HepG2 (cell line): ENCODE results near the gene FAM162B. TPM values are rescaled to one million over a fixed set of nuclear protein-coding genes. Genes with fewer than 3 reads are reported as not detected.

Source experiments
- BRCA1 ChIP-seq: sonication (generic); formaldehyde crosslinking; IDR thresholded peaks from 2 replicates; pipeline ENCODE4 v1.4.0; 2020; ENCODE audit warnings: missing genetic modification reagents
- CBFB ChIP-seq: sonication (generic); formaldehyde crosslinking; IDR thresholded peaks from 2 replicates; pipeline ENCODE4 v1.4.0; 2020; ENCODE audit warnings: missing genetic modification reagents
- HNF4G ChIP-seq, 2 experiments: sonication (generic) in 1 of 2; formaldehyde crosslinking in 1 of 2; IDR thresholded peaks; 2 replicates each; pipeline versions ENCODE4 v1.4.0 to v1.6.1; 2011 to 2020; ENCODE audit warnings: borderline replicate concordance in 2 of 2, low read depth in 2 of 2, mild to moderate bottlenecking in 2 of 2, low read length in 1 of 2, missing genetic modification reagents in 1 of 2, moderate library complexity in 1 of 2
- HNRNPLL ChIP-seq: fragments of 200-400 bp; formaldehyde crosslinking; IDR thresholded peaks from 2 replicates; pipeline ENCODE4 v1.6.1; 2017; ENCODE audit warnings: mild to moderate bottlenecking, low read depth, low read length; ENCODE audit not compliant: poor library complexity, severe bottlenecking
- NBN ChIP-seq: fragments of 450-650 bp; conservative IDR thresholded peaks from 2 replicates; pipeline ENCODE4 v1.6.1; 2017
- PHF8 ChIP-seq: sonication (generic); formaldehyde crosslinking; IDR thresholded peaks from 2 replicates; pipeline ENCODE4 v1.5.0; 2020; ENCODE audit warnings: missing genetic modification reagents
- RFXAP ChIP-seq: sonication (generic); formaldehyde crosslinking; IDR thresholded peaks from 2 replicates; pipeline ENCODE4 v1.4.0; 2020; ENCODE audit warnings: missing genetic modification reagents, borderline replicate concordance
- SIN3A ChIP-seq: IDR thresholded peaks from 2 replicates; pipeline ENCODE4 v1.6.1; 2011; ENCODE audit warnings: low read depth, mild to moderate bottlenecking, control low read depth, low read length, borderline replicate concordance
- SMC3 ChIP-seq: IDR thresholded peaks from 2 replicates; pipeline ENCODE4 v1.6.1; 2011; ENCODE audit warnings: low read length, improper control_type of control experiment
- TEAD2 ChIP-seq: sonication (generic); formaldehyde crosslinking; IDR thresholded peaks from 2 replicates; pipeline ENCODE4 v1.9.0; 2021; ENCODE audit warnings: missing genetic modification reagents
- ZBTB1 ChIP-seq: sonication (generic); formaldehyde crosslinking; IDR thresholded peaks from 2 replicates; pipeline ENCODE4 v1.4.0; 2020; ENCODE audit warnings: missing genetic modification reagents, borderline replicate concordance
- ZFP36L1 ChIP-seq: sonication (generic); formaldehyde crosslinking; IDR thresholded peaks from 2 replicates; pipeline ENCODE4 v1.8.0; 2022; ENCODE audit warnings: mild to moderate bottlenecking, missing genetic modification reagents, moderate library complexity
- ZNF136 ChIP-seq: sonication (generic); formaldehyde crosslinking; IDR thresholded peaks from 2 replicates; pipeline ENCODE4 v1.8.1; 2022; ENCODE audit warnings: low read depth, mild to moderate bottlenecking, moderate library complexity, missing genetic modification reagents
- ZNF274 ChIP-seq: sonication (generic); formaldehyde crosslinking; IDR thresholded peaks from 2 replicates; pipeline ENCODE4 v1.5.1; 2020; ENCODE audit warnings: mild to moderate bottlenecking, missing genetic modification reagents
- ZNF33A ChIP-seq: sonication (generic); formaldehyde crosslinking; IDR thresholded peaks from 2 replicates; pipeline ENCODE4 v1.5.1; 2020; ENCODE audit warnings: missing genetic modification reagents, mild to moderate bottlenecking, moderate library complexity, borderline replicate concordance
- ZNF512 ChIP-seq: sonication (generic); formaldehyde crosslinking; IDR thresholded peaks from 2 replicates; pipeline ENCODE4 v1.4.0; 2020; ENCODE audit warnings: mild to moderate bottlenecking, missing genetic modification reagents
- ZNF563 ChIP-seq: sonication (generic); formaldehyde crosslinking; IDR thresholded peaks from 2 replicates; pipeline ENCODE4 v1.8.0; 2022; ENCODE audit warnings: mild to moderate bottlenecking, moderate library complexity, missing genetic modification reagents
- ZNF724P ChIP-seq: sonication (generic); formaldehyde crosslinking; IDR thresholded peaks from 2 replicates; pipeline ENCODE4 v1.8.0; 2022; ENCODE audit warnings: missing genetic modification reagents, borderline replicate concordance
- ZNF777 ChIP-seq: sonication (generic); formaldehyde crosslinking; IDR thresholded peaks from 2 replicates; pipeline ENCODE4 v1.4.0; 2020; ENCODE audit warnings: missing genetic modification reagents
- polyA plus RNA-seq, 8 experiments: library from polyadenylated mRNA; depleted of rRNA in 3 of 8; stranded (reverse) in 7 of 8; unstranded in 1 of 8; fragments of >200 nt; fragmentation: Illumina TruSeq in 4 of 8; extraction: Trizol in 4 of 8; gene quantifications; 2 replicates each; pipeline versions ENCODE4 v1.2.1 to v1.2.3, GENCODE V29; 2011 to 2016; ENCODE audit warnings: low read depth in 4 of 8, missing spikeins in 1 of 8, mixed read lengths in 1 of 8; ENCODE audit not compliant: insufficient read depth in 1 of 8
- total RNA-seq, 5 experiments: library from RNA; depleted of rRNA; stranded (reverse); fragments of >200 nt; fragmentation: Illumina TruSeq; extraction: Trizol; gene quantifications; 2 replicates each; pipeline ENCODE4 v1.2.3, GENCODE V29; 2016; ENCODE audit warnings: low read depth in 1 of 5
- TF ChIP-seq, protein P1 (sequence below): sonication (generic); formaldehyde crosslinking; IDR thresholded peaks from 2 replicates; pipeline ENCODE4 v1.5.0; 2020; ENCODE audit warnings: mild to moderate bottlenecking, missing genetic modification reagents
- TF ChIP-seq, protein P2 (sequence below): sonication (generic); formaldehyde crosslinking; IDR thresholded peaks from 2 replicates; pipeline ENCODE4 v1.5.1; 2020; ENCODE audit warnings: missing genetic modification reagents, mild to moderate bottlenecking, borderline replicate concordance

Gene FAM162B
- total and polyA plus RNA-seq, 2 of the 13 experiments (the other 11 are each of a cell fraction or from before 2014, with no cell fraction given) = not detected

DNA sequence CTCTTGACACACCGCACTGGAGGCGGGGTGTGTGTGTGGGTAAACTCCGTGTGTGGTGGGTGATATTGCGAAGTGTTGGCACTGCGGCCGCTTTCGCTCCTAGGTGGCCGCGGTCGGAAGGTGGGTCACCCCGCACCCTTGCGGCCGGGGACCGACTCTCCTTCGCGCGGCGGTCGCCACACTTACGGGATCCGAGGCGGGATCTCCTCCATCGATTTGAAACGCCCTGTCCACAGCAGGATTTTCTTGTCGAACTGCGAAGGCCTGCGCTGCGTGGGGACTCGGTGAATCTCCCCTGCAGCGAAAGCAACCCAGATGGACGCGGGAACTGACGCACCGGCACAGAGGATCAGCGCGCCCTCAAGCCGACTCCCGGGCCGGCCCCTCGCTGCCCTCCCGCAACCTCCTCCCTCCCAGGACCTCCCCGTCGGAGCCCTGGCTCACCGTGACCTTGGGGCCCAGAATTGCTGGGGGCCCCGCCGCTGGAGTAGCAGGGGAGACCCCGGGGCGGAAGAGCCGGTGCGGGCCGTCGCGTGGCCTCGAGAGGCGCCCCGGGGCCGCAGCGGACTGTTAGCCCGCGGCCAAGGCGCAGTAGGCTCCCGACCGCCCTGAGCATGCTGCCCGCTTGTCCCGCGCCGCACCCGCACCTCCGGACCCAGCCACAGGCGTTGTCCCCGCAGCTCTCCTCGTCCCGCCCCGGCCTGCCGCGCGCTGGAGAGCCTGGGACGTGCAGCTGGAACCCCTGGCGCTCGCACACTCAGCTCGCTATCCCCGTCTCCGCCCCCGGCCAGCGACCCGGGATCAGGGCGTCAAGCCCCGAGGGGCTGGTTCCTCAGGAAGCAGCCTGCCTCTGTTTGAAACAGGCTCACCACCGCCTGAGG, at the start of gene FAM162B (continued):
- TF ChIP-seq ZNF512 = no peak
- TF ChIP-seq, protein P1, sequence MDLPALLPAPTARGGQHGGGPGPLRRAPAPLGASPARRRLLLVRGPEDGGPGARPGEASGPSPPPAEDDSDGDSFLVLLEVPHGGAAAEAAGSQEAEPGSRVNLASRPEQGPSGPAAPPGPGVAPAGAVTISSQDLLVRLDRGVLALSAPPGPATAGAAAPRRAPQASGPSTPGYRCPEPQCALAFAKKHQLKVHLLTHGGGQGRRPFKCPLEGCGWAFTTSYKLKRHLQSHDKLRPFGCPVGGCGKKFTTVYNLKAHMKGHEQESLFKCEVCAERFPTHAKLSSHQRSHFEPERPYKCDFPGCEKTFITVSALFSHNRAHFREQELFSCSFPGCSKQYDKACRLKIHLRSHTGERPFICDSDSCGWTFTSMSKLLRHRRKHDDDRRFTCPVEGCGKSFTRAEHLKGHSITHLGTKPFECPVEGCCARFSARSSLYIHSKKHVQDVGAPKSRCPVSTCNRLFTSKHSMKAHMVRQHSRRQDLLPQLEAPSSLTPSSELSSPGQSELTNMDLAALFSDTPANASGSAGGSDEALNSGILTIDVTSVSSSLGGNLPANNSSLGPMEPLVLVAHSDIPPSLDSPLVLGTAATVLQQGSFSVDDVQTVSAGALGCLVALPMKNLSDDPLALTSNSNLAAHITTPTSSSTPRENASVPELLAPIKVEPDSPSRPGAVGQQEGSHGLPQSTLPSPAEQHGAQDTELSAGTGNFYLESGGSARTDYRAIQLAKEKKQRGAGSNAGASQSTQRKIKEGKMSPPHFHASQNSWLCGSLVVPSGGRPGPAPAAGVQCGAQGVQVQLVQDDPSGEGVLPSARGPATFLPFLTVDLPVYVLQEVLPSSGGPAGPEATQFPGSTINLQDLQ = no peak
- TF ChIP-seq, protein P2, sequence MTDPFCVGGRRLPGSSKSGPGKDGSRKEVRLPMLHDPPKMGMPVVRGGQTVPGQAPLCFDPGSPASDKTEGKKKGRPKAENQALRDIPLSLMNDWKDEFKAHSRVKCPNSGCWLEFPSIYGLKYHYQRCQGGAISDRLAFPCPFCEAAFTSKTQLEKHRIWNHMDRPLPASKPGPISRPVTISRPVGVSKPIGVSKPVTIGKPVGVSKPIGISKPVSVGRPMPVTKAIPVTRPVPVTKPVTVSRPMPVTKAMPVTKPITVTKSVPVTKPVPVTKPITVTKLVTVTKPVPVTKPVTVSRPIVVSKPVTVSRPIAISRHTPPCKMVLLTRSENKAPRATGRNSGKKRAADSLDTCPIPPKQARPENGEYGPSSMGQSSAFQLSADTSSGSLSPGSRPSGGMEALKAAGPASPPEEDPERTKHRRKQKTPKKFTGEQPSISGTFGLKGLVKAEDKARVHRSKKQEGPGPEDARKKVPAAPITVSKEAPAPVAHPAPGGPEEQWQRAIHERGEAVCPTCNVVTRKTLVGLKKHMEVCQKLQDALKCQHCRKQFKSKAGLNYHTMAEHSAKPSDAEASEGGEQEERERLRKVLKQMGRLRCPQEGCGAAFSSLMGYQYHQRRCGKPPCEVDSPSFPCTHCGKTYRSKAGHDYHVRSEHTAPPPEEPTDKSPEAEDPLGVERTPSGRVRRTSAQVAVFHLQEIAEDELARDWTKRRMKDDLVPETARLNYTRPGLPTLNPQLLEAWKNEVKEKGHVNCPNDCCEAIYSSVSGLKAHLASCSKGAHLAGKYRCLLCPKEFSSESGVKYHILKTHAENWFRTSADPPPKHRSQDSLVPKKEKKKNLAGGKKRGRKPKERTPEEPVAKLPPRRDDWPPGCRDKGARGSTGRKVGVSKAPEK = no peak
- no peak for TF ChIP-seq ZBTB1 (CRISPR knock-in tag)
- no peak for TF ChIP-seq TEAD2 (CRISPR knock-in tag)
- TF ChIP-seq ZFP36L1 = no peak
- TF ChIP-seq SMC3 = no peak
- TF ChIP-seq PHF8 (CRISPR knock-in tag) = peak; percentile 29; the same call in 1 of the 2 replicates
- TF ChIP-seq SIN3A = no peak
- TF ChIP-seq ZNF274 = peak; percentile 42; the same call in 1 of the 2 replicates
- TF ChIP-seq HNF4G (IDR thresholded peaks at IDR 0.05; ENCODE audit: borderline replicate concordance, low read depth, low read length) = no peak
- TF ChIP-seq HNF4G (CRISPR knock-in tag; IDR thresholded peaks at IDR 0.05; ENCODE audit: borderline replicate concordance, low read depth) = no peak
- TF ChIP-seq RFXAP (CRISPR knock-in tag) = no peak
- TF ChIP-seq CBFB (CRISPR knock-in tag) = peak; percentile 61; the same call in 1 of the 2 replicates
- no peak for TF ChIP-seq BRCA1
- TF ChIP-seq ZNF777 = peak; percentile 95
- TF ChIP-seq ZNF563 (CRISPR knock-in tag) = peak; percentile 49; the same call in 1 of the 2 replicates
- TF ChIP-seq HNRNPLL = peak; percentile 34
- no peak for TF ChIP-seq ZNF33A (CRISPR knock-in tag)
- TF ChIP-seq ZNF724P (CRISPR knock-in tag) = 0 out of 2 replicates have a peak, but pooled peaks have one; percentile 27
- no peak for TF ChIP-seq ZNF136 (CRISPR knock-in tag)
- TF ChIP-seq NBN = no peak
